ENCODE results near the gene CCDC159. TPM values are rescaled to one million over a fixed set of nuclear protein-coding genes. Genes with fewer than 3 reads are reported as not detected.

Gene CCDC159
- total and polyA plus RNA-seq, 4 donors: 6.3 to 25.2 (median 16.5) TPM

DNA sequence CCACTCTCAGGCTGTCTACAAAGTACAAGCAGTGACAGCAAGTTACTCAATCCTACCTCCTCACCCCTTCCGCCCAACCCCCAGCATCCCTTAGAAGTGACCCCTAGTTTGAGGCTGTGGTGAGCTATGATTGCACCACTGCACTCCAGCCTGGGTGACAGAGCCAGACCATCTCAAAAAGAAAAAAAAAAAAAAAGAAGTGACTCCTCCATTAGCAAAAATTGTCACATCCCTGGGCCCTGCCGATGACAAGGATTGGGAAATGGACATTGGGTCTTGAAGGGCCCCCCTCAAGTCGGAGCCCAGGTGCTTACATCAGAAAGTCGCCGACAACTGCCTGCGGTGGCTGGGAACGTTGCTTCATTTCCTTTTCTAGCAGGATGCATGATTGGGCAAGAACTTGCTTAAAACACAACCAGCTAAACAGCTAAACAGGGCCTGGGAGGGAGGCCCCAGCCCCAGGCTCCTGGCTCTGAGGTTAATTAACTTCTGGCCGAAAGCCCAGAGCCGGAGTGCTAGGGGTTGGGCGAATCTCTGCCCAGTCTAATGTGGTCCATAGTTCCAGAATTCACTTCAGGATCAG, 22.1 kb upstream of the CCDC159 start:
- TF ChIP-seq, protein P1, sequence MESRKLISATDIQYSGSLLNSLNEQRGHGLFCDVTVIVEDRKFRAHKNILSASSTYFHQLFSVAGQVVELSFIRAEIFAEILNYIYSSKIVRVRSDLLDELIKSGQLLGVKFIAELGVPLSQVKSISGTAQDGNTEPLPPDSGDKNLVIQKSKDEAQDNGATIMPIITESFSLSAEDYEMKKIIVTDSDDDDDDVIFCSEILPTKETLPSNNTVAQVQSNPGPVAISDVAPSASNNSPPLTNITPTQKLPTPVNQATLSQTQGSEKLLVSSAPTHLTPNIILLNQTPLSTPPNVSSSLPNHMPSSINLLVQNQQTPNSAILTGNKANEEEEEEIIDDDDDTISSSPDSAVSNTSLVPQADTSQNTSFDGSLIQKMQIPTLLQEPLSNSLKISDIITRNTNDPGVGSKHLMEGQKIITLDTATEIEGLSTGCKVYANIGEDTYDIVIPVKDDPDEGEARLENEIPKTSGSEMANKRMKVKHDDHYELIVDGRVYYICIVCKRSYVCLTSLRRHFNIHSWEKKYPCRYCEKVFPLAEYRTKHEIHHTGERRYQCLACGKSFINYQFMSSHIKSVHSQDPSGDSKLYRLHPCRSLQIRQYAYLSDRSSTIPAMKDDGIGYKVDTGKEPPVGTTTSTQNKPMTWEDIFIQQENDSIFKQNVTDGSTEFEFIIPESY (IDR thresholded peaks at IDR 0.05): peak; percentile 29
- TF ChIP-seq, protein P2, sequence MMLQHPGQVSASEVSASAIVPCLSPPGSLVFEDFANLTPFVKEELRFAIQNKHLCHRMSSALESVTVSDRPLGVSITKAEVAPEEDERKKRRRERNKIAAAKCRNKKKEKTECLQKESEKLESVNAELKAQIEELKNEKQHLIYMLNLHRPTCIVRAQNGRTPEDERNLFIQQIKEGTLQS (IDR thresholded peaks at IDR 0.05): peak; percentile 28
- peak; percentile 66 to 70 for TF ChIP-seq RXRA (IDR thresholded peaks at IDR 0.05)
- TF ChIP-seq FOXA1 (IDR thresholded peaks at IDR 0.05): no peak
- no peak for TF ChIP-seq TAF1 (conservative IDR thresholded peaks at IDR 0.05)
- TF ChIP-seq HNF4A (conservative IDR thresholded peaks at IDR 0.05): peak; percentile 52 to 53
- TF ChIP-seq RAD21 (IDR thresholded peaks at IDR 0.05): peak; percentile 51 to 61
- TF ChIP-seq, protein P3, sequence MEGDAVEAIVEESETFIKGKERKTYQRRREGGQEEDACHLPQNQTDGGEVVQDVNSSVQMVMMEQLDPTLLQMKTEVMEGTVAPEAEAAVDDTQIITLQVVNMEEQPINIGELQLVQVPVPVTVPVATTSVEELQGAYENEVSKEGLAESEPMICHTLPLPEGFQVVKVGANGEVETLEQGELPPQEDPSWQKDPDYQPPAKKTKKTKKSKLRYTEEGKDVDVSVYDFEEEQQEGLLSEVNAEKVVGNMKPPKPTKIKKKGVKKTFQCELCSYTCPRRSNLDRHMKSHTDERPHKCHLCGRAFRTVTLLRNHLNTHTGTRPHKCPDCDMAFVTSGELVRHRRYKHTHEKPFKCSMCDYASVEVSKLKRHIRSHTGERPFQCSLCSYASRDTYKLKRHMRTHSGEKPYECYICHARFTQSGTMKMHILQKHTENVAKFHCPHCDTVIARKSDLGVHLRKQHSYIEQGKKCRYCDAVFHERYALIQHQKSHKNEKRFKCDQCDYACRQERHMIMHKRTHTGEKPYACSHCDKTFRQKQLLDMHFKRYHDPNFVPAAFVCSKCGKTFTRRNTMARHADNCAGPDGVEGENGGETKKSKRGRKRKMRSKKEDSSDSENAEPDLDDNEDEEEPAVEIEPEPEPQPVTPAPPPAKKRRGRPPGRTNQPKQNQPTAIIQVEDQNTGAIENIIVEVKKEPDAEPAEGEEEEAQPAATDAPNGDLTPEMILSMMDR (IDR thresholded peaks at IDR 0.05; ENCODE audit: low read depth, low read length, missing input control): no peak
- TF ChIP-seq EGR1 (IDR thresholded peaks at IDR 0.05; ENCODE audit: low read depth in 2 of 2): peak in 1 of 2 donors; percentile 43
- no peak for TF ChIP-seq NR2F2 (IDR thresholded peaks at IDR 0.05)
- TF ChIP-seq, protein P4, sequence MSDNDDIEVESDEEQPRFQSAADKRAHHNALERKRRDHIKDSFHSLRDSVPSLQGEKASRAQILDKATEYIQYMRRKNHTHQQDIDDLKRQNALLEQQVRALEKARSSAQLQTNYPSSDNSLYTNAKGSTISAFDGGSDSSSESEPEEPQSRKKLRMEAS (IDR thresholded peaks at IDR 0.05): peak; percentile 45
- TF ChIP-seq HNF4G (IDR thresholded peaks at IDR 0.05): peak; percentile 5
- TF ChIP-seq, protein P5, sequence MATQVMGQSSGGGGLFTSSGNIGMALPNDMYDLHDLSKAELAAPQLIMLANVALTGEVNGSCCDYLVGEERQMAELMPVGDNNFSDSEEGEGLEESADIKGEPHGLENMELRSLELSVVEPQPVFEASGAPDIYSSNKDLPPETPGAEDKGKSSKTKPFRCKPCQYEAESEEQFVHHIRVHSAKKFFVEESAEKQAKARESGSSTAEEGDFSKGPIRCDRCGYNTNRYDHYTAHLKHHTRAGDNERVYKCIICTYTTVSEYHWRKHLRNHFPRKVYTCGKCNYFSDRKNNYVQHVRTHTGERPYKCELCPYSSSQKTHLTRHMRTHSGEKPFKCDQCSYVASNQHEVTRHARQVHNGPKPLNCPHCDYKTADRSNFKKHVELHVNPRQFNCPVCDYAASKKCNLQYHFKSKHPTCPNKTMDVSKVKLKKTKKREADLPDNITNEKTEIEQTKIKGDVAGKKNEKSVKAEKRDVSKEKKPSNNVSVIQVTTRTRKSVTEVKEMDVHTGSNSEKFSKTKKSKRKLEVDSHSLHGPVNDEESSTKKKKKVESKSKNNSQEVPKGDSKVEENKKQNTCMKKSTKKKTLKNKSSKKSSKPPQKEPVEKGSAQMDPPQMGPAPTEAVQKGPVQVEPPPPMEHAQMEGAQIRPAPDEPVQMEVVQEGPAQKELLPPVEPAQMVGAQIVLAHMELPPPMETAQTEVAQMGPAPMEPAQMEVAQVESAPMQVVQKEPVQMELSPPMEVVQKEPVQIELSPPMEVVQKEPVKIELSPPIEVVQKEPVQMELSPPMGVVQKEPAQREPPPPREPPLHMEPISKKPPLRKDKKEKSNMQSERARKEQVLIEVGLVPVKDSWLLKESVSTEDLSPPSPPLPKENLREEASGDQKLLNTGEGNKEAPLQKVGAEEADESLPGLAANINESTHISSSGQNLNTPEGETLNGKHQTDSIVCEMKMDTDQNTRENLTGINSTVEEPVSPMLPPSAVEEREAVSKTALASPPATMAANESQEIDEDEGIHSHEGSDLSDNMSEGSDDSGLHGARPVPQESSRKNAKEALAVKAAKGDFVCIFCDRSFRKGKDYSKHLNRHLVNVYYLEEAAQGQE (IDR thresholded peaks at IDR 0.05): peak; percentile 69
- peak; percentile 65 for TF ChIP-seq YY1 (IDR thresholded peaks at IDR 0.05)
- TF ChIP-seq SP1 (IDR thresholded peaks at IDR 0.05): peak; percentile 83
- peak; percentile 38 to 77 for TF ChIP-seq GABPA (IDR thresholded peaks at IDR 0.05 in 1 of 2, conservative IDR thresholded peaks at IDR 0.05 in 1 of 2)
- no peak for TF ChIP-seq FOXA2 (IDR thresholded peaks at IDR 0.05)
- peak in 1 of 2 donors; percentile 22 for TF ChIP-seq JUND (IDR thresholded peaks at IDR 0.05)
- peaks cover 0 to 2% (median 0%) of the 10 kb centered on the region in 4 donors for H3K36me3 ChIP-seq (ENCODE audit: control insufficient read depth in 4 of 4, insufficient read depth in 3 of 4, low read depth in 1 of 4, low read length in 3 of 4)
- no peaks in the 10 kb centered on the region for H3K27me3 ChIP-seq (ENCODE audit: control insufficient read depth in 4 of 4, insufficient read depth in 4 of 4, low read length in 3 of 4)
- no peaks in the 10 kb centered on the region for H3K9me3 ChIP-seq (ENCODE audit: control insufficient read depth in 4 of 4, low read length in 3 of 4)
- H3K4me1 ChIP-seq (ENCODE audit: control insufficient read depth in 4 of 4, insufficient read depth in 4 of 4, low read length in 3 of 4): peaks cover 6 to 16% (median 12%) of the 10 kb centered on the region in 4 donors
- no peak overlapping the region for H3K9ac ChIP-seq (ENCODE audit: low read depth in 1 of 2, low read length in 2 of 2)
- 9% methylated on average over 10 of the region's 10 CpGs for WGBS
- peak overlapping the region in 1 of 3 donors; percentile 32 for H3K4me3 ChIP-seq (ENCODE audit: low read depth in 1 of 3, low read length in 3 of 3)
- DNase-seq (ENCODE audit: low spot score): peak; percentile 55
- peak overlapping the region; percentile 64 to 85 for H3K27ac ChIP-seq (ENCODE audit: low read depth in 1 of 2, low read length in 2 of 2)
